SU-DHL-6 (cell line): ENCODE data around the gene SYVN1.
A peak's percentile ranks its signal among the peaks of the same experiment; 100 is the strongest.
"Not testable (repeated sequence)": the region's sequence is repeated elsewhere in the genome, so short reads cannot be mapped to it uniquely, and the experiment has no call there.

Source experiments
- H2AFZ ChIP-seq: fragments of 200-600 bp; sonication (generic); 2 replicates; pipeline ENCODE4 v1.6.1; 2014; ENCODE audit warnings: low read depth, mild to moderate bottlenecking, moderate library complexity, mixed read lengths, antibody characterized with exemption, low read length; ENCODE audit not compliant: severe bottlenecking
- H3F3A ChIP-seq: fragments of 200-600 bp; shearing (Covaris generic); 2 replicates; pipeline ENCODE4 v1.6.0; 2016; ENCODE audit warnings: antibody characterized with exemption, mild to moderate bottlenecking; ENCODE audit not compliant: insufficient read depth
- H3K27ac ChIP-seq: fragments of 200-600 bp; sonication (generic); 2 replicates; pipeline ENCODE4 v1.5.1; 2016; ENCODE audit warnings: low read depth, mild to moderate bottlenecking, low read length, moderate library complexity, mixed read lengths
- H3K27me3 ChIP-seq: fragments of 200-600 bp; sonication (generic), shearing (Covaris generic); 2 replicates; pipeline ENCODE4 v1.6.0; 2014; ENCODE audit warnings: mild to moderate bottlenecking, low read length
- H3K36me3 ChIP-seq: fragments of 200-600 bp; sonication (generic); 2 replicates; pipeline ENCODE4 v1.6.1; 2014; ENCODE audit warnings: mild to moderate bottlenecking, low read length, mixed read lengths
- H3K4me2 ChIP-seq: fragments of 300-600, 200-600 bp; shearing (Covaris generic), sonication (generic); 2 replicates; pipeline ENCODE4 v1.6.0; 2014; ENCODE audit warnings: low read length, low read depth, mild to moderate bottlenecking; ENCODE audit not compliant: poor library complexity, severe bottlenecking
- H3K4me3 ChIP-seq: fragments of 200-600 bp; sonication (generic); 2 replicates; pipeline ENCODE4 v1.5.1; 2014; ENCODE audit warnings: antibody characterized with exemption, low read length, mild to moderate bottlenecking, mixed read lengths; ENCODE audit not compliant: insufficient read depth, poor library complexity, severe bottlenecking
- H3K79me2 ChIP-seq: fragments of 200-600 bp; sonication (generic); 2 replicates; pipeline ENCODE4 v1.6.1; 2014; ENCODE audit warnings: mild to moderate bottlenecking, low read length, moderate library complexity; ENCODE audit not compliant: insufficient read depth
- H3K9ac ChIP-seq: fragments of 200-600 bp; sonication (generic); 2 replicates; pipeline ENCODE4 v1.7.0; 2014; ENCODE audit warnings: mild to moderate bottlenecking, low read length
- H3K9me2 ChIP-seq: fragments of 200-600 bp; sonication (generic); replicated peaks from 2 replicates; pipeline ENCODE4 v1.6.1; 2014; ENCODE audit warnings: low read length; ENCODE audit not compliant: insufficient read depth
- H3K9me3 ChIP-seq: fragments of 200-600 bp; sonication (generic); 2 replicates; pipeline ENCODE4 v1.6.1; 2014; ENCODE audit warnings: low read length, mixed read lengths; ENCODE audit not compliant: insufficient read depth
- H4K20me1 ChIP-seq: fragments of 200-600 bp; sonication (generic); 2 replicates; pipeline ENCODE4 v1.6.1; 2014; ENCODE audit warnings: low read depth, mild to moderate bottlenecking, antibody characterized with exemption, low read length, moderate library complexity, mixed read lengths
- CTCF ChIP-seq: fragments of 200-600 bp; sonication (generic); IDR thresholded peaks from one replicate; pipeline ENCODE4 v1.5.1; 2017; ENCODE audit warnings: antibody characterized with exemption, mild to moderate bottlenecking, low read length, moderate library complexity; ENCODE audit not compliant: insufficient read depth, poor library complexity, severe bottlenecking
- EZH2phosphoT487 ChIP-seq: fragments of 200-600 bp; sonication (generic), shearing (Covaris generic); conservative IDR thresholded peaks from 2 replicates; pipeline ENCODE4 v1.6.1; 2018; ENCODE audit warnings: mild to moderate bottlenecking, antibody characterized with exemption, low read length, moderate library complexity, mixed read lengths

SYVN1 gene

GRCh38 chr11:65181569-65182257 lies 47.4 kb upstream of the SYVN1 start, which contains the start of gene CAPN1:
Gene CAPN1 (plus strand): TSS chr11:65181928. CDS start chr11:65182702, 774 bp downstream.
- Histone ChIP-seq H3K79me2 (peaks cover 6% of the 10 kb centered on the region; the same call in 1 of the 2 replicates), H3K9ac (peak within 1 kb of the TSS; percentile 87), H3K36me3 (no peaks in the 10 kb centered on the region), H4K20me1 (no peaks in the 10 kb centered on the region), H3K27me3 (no peaks in the 10 kb centered on the region), H3K27ac (peak within 1 kb of the TSS; percentile 62), H3K4me2 (peak within 1 kb of the TSS; percentile 65), H2AFZ (peak within 1 kb of the TSS; percentile 86), H3F3A (peaks cover 13% of the 10 kb centered on the region; the same call in 1 of the 2 replicates), H3K9me2 (no peaks in the 10 kb centered on the region), H3K9me3 (no peaks in the 10 kb centered on the region), H3K4me3 (peak within 1 kb of the TSS; percentile 72)
- TF ChIP-seq CTCF (no peak), EZH2phosphoT487 (no peak)

- H3K27ac ChIP-seq: peak overlapping the region; percentile 62
- peak; percentile 92 for TF ChIP-seq CTCF
- no peak for TF ChIP-seq EZH2phosphoT487
- peak overlapping the region; percentile 86 for H2AFZ ChIP-seq
- no peaks in the 10 kb centered on the region for H3K27me3 ChIP-seq
- H3K79me2 ChIP-seq: peaks cover 6% of the 10 kb centered on the region; the same call in 1 of the 2 replicates
- H3K9me2 ChIP-seq: no peaks in the 10 kb centered on the region
- H3K9me3 ChIP-seq: no peaks in the 10 kb centered on the region
- no peaks in the 10 kb centered on the region for H3K36me3 ChIP-seq
- peak overlapping the region; percentile 72 for H3K4me3 ChIP-seq
- peaks cover 13% of the 10 kb centered on the region; the same call in 1 of the 2 replicates for H3F3A ChIP-seq
- peak overlapping the region; percentile 65 for H3K4me2 ChIP-seq
- peak overlapping the region; percentile 87 for H3K9ac ChIP-seq
- no peaks in the 10 kb centered on the region for H4K20me1 ChIP-seq
Observed at GRCh38 chr11:65180877-65181568, 46.7 kb upstream of the SYVN1 start.

- not testable (repeated sequence) for H3K9me2 ChIP-seq, H2AFZ ChIP-seq, H3K27ac ChIP-seq, H3K27me3 ChIP-seq, H3K9me3 ChIP-seq, H3K79me2 ChIP-seq, H3K9ac ChIP-seq, H3F3A ChIP-seq, H3K4me2 ChIP-seq, H4K20me1 ChIP-seq, H3K36me3 ChIP-seq, H3K4me3 ChIP-seq
Observed at GRCh38 chr11:65174571-65175010, 40.3 kb upstream of the SYVN1 start.

- Histone ChIP-seq H3F3A (no peaks in the 10 kb centered on the region), H3K27me3 (no peaks in the 10 kb centered on the region), H3K36me3 (no peaks in the 10 kb centered on the region), H3K9me3 (no peaks in the 10 kb centered on the region), H2AFZ (no peak overlapping the region), H3K4me2 (no peak overlapping the region), H3K4me3 (no peak overlapping the region), H4K20me1 (no peaks in the 10 kb centered on the region), H3K27ac (no peak overlapping the region), H3K9me2 (no peaks in the 10 kb centered on the region), H3K79me2 (no peaks in the 10 kb centered on the region), H3K9ac (no peak overlapping the region)
- TF ChIP-seq CTCF (no peak), EZH2phosphoT487 (no peak)
Observed at GRCh38 chr11:65172600-65172999, 38.3 kb upstream of the SYVN1 start.
